GM19193 (cell line): ENCODE measurements around the gene IGSF23.

ENCODE experiments used
- POLR2A ChIP-seq: IDR thresholded peaks from 4 replicates; pipeline ENCODE4 v1.6.1; 2011; ENCODE audit not compliant: insufficient read depth, insufficient read length; ENCODE audit errors: extremely low read depth

IGSF23 gene

DNA sequence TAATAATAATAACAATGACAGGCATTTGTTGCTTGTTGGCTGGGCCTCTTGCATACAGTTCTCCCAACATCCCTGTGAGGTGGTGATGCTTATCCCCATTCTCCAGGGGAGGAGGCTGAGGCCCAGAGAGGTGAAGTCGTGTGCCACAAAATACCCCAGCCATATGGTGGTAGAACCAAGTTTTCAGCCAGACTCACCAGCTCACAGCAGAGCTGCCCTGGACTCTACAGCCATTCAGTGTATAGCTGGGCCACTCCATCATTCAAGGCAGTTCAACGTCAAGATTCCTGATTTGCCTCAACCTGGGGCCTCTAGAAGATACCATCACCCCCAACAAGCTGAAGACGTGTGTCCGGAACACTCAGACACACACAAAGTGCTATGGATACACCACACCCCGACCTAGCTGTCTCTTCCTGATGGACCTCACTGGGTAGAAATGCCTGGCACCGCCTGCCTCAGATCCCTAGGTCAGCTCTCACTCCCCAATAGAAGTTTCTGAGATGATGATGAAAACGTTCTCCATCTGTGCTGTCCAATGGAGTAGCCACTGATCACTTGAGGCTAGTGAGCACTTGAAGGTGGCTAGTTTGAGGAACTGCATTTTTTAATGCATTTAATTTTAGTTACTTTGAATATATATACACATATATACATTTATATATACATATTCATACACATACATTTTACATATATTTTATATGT is 53.6 kb downstream of the IGSF23 start:
- TF ChIP-seq POLR2A: no peak

DNA sequence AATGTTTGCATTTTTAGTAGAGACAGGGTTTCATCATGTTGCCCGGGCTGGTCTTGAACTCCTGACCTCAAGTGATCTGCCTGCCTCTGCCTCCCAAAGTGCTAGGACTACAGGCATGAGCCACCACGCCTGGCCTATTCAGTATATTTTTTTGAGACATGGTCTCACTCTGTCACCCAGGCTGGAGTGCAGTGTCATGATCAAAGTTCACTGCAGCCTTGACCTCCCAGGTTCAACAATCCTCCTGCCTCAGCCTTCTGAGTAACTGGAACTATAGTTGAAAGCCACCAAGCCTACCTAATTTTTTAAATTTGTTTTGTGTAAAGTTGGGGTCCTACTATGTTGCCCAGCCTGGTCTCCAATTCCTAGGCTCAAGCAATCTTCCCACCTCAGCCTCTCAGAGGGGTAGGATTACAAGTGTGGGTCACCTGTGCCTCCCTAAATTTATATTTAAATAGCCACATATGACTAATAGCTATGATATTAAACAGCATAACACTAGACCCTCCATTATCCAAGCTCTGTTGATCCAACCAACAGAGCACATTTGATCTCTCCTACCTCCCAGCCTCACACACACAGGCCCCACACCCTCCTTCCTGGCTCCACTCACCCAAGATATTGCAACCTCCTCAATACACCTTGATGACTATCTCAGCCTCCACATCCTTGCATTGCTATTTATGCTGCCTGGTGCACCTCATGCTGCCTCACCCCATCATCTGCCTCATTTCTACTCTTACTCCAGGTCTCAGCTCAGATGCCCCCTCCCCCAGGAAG is 55.8 kb downstream of the IGSF23 start:
- TF ChIP-seq POLR2A: no peak

DNA sequence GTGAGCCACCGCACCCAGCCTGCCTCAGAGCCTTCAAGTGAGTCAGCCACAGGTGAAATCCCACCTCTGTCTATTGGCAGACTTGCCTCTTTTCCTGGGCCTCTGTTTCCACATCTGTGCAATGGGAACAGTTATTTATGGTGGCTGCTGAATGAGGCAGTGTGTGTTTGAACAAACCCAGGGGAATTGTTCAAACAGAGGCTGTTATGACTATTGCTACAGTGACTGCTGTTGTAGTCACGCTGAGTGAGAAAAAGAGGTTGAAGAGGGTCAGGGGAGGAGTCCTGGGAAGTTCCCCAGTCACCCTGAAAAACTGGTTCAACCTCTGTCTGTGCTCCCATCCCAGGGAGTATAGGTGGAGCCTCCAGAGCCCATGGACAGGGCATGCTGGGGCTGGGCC is 58.0 kb downstream of the IGSF23 start, which contains the start of gene CEACAM19:
Gene CEACAM19, plus strand, starts transcription at position 83 of the 400 bp plus-strand sequence. CDS start 450 bp downstream, outside the sequence.
- TF ChIP-seq POLR2A: no peak

- TF ChIP-seq POLR2A: no peak
These were observed 58.9 kb downstream of the IGSF23 start for GRCh38 chr19:44672226-44672625.

DNA sequence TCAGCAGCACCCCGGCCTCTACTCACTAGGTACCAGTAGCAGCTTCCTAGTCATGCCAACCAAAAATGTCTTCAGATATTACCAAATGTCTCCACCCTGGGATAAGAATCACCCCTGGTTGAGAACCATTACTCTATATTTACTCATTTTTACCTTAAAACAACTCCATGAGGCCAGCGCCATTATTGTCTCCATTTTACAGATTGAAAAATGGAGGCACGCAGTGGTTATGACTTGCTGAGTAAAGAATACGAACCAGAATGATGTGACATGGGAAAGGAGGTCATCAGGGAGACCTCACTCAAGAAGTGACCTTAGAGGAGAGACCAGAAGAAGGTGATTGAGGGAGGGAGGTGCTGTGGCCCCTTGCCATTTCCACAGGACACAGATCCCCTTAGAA is 60.1 kb downstream of the IGSF23 start:
- TF ChIP-seq POLR2A: no peak

GRCh38 chr19:44675521-44675920 is 62.2 kb downstream of the IGSF23 start:
- no peak for TF ChIP-seq POLR2A

DNA sequence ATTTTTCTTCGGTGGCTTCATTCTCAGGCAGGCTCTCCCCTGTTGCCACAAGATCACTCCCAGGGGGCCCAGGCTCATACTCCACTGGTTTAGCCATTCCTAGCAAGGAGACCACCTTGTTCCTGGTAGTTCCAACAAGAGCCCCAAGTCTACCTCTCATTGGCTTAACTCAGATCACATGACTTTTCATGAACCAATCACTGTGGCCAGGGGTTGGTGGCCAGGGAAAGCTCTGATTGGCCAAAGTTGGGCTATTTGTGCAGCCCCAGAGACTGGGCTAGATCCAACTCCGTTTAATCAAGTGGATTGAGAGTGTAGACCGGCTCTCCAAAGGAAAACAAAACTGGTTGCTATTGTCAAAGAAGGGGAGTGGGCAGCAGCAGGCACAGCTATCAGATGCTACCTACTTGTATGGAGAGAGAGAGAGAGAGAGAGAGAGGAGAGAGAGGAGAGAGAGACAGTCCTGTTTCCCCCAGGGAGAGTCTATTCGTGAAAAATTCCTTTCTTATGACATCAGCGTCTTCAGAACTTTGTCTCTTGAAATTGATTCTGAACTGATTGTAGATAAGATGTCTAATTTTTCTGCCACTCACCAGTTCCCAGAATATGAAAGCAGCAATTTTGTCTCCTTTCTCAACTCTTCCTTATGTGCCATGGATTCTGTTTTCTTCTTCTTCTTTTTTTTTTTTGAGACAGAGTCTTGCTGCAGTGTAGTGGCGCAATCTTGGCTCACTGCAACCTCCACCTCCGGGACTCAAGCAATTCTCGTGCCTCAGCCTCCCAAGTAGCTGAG is 63.9 kb downstream of the IGSF23 start:
- no peak for TF ChIP-seq POLR2A

- no peak for TF ChIP-seq POLR2A
These were observed 67.2 kb downstream of the IGSF23 start for GRCh38 chr19:44680536-44680935.

DNA sequence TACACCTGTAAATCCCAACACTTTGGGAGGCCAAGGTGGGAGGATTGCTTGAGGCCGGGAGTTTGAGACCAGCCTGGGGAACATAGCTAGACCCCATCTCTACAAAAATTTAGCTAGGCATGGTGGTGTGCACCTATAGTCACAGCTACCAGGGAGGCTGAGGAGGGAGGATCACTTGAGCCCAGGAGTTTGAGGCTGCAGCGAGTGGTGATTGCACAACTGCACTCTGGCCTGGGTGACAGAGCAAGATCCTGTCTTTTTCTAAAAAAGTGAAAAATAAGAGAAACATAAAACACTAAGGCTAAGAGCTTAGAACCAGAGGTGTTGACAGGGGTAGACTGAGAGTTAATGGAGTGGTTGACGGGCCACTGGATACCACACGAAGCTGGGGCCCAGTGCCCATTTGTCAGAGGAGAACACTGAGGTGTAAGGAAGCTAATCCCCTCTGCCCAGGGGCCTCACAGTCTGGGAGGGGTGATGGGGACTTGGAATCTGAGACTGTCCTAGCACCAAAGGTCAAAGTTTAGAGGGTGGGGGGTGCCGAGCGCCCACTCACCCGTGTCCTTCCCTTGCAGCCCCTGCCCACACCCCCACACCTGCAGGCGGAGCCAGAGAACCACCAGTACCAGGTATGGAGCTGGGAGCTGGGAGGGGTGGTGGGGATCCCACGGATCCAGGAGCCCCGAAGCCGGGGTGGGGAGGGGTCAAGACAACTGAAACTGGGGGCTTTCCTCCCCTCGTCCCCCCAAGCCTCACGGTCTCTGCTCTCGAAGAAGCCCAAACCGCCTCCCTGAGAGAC is 68.8 kb downstream of the IGSF23 start:
- no peak for TF ChIP-seq POLR2A

- no peak for TF ChIP-seq POLR2A
These were observed 69.4 kb downstream of the IGSF23 start for GRCh38 chr19:44682807-44683206.

GRCh38 chr19:44683434-44684210 is 70.3 kb downstream of the IGSF23 start:
- TF ChIP-seq POLR2A: no peak

GRCh38 chr19:44684892-44685863 is 71.8 kb downstream of the IGSF23 start:
- no peak for TF ChIP-seq POLR2A

GRCh38 chr19:44685877-44686276 is 72.5 kb downstream of the IGSF23 start:
- no peak for TF ChIP-seq POLR2A
